ENCODE results near the gene LAMTOR3.

DNA sequence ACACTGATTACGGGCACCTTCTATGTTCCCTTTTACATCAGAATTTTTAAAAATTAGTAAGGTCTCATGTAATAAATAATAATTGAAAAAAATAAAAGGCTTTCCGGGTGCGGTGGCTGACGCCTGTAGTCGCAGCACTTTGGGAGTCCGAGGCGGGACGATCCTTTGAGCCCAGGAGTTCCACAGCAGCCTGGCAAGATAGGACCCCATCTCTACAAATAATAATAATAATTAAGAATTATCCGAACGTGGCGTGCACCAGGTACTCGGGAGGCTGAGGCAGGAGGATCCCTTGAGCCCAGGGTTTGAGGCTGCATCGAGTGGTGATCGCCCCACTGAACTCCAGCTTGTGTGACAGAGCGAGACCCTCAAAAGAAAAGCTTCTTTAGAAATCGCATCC lies 771 bp upstream of the LAMTOR3 start:
- no peak for TF ChIP-seq RXRA (IDR thresholded peaks at IDR 0.05)
- no peak for TF ChIP-seq MAX (IDR thresholded peaks at IDR 0.05)
- TF ChIP-seq EGR1 (IDR thresholded peaks at IDR 0.05; ENCODE audit: low read depth in 2 of 2): no peak
- TF ChIP-seq, protein P1, sequence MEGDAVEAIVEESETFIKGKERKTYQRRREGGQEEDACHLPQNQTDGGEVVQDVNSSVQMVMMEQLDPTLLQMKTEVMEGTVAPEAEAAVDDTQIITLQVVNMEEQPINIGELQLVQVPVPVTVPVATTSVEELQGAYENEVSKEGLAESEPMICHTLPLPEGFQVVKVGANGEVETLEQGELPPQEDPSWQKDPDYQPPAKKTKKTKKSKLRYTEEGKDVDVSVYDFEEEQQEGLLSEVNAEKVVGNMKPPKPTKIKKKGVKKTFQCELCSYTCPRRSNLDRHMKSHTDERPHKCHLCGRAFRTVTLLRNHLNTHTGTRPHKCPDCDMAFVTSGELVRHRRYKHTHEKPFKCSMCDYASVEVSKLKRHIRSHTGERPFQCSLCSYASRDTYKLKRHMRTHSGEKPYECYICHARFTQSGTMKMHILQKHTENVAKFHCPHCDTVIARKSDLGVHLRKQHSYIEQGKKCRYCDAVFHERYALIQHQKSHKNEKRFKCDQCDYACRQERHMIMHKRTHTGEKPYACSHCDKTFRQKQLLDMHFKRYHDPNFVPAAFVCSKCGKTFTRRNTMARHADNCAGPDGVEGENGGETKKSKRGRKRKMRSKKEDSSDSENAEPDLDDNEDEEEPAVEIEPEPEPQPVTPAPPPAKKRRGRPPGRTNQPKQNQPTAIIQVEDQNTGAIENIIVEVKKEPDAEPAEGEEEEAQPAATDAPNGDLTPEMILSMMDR (IDR thresholded peaks at IDR 0.05; ENCODE audit: low read depth, low read length, missing input control): no peak
- TF ChIP-seq, protein P2, sequence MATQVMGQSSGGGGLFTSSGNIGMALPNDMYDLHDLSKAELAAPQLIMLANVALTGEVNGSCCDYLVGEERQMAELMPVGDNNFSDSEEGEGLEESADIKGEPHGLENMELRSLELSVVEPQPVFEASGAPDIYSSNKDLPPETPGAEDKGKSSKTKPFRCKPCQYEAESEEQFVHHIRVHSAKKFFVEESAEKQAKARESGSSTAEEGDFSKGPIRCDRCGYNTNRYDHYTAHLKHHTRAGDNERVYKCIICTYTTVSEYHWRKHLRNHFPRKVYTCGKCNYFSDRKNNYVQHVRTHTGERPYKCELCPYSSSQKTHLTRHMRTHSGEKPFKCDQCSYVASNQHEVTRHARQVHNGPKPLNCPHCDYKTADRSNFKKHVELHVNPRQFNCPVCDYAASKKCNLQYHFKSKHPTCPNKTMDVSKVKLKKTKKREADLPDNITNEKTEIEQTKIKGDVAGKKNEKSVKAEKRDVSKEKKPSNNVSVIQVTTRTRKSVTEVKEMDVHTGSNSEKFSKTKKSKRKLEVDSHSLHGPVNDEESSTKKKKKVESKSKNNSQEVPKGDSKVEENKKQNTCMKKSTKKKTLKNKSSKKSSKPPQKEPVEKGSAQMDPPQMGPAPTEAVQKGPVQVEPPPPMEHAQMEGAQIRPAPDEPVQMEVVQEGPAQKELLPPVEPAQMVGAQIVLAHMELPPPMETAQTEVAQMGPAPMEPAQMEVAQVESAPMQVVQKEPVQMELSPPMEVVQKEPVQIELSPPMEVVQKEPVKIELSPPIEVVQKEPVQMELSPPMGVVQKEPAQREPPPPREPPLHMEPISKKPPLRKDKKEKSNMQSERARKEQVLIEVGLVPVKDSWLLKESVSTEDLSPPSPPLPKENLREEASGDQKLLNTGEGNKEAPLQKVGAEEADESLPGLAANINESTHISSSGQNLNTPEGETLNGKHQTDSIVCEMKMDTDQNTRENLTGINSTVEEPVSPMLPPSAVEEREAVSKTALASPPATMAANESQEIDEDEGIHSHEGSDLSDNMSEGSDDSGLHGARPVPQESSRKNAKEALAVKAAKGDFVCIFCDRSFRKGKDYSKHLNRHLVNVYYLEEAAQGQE (IDR thresholded peaks at IDR 0.05): no peak
- no peak for TF ChIP-seq SP1 (IDR thresholded peaks at IDR 0.05)
- no peak for TF ChIP-seq YY1 (IDR thresholded peaks at IDR 0.05)
- no peak for TF ChIP-seq FOXA1 (IDR thresholded peaks at IDR 0.05)
- TF ChIP-seq JUND (IDR thresholded peaks at IDR 0.05): no peak
- no peak for TF ChIP-seq RAD21 (IDR thresholded peaks at IDR 0.05)

All from liver (tissue), 3 donors.